22Rv1 (cell line): ENCODE results near the gene SMARCAD1.

Experiments used
- ZFX ChIP-seq: fragments of 450-650 bp; IDR thresholded peaks from 2 replicates; pipeline ENCODE4 v1.6.1; 2017; ENCODE audit warnings: antibody characterized with exemption, borderline replicate concordance
- TF ChIP-seq, protein P1 (sequence below): fragments of 450-650 bp; IDR thresholded peaks from 2 replicates; pipeline ENCODE4 v1.5.1; 2017; ENCODE audit warnings: mild to moderate bottlenecking

DNA sequence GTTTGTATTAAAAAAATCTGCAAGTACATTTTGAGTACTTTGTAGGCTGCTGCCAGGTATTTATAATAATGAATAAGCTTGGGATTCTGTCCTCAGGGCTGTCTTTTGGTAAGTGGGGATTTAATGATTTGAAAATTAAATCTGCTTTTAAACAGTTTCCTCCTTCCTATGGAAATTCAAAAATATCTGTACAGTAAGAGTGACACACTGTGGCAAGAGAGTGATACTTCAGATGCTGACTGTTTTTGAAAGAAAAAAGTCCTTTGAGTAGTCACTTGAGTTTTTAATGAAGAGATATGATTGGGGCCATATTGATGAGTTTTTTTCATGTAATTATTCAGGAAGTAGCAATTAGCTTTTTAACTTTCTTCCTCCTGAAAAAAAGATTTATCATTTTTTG, 49.2 kb downstream of the SMARCAD1 start:
- TF ChIP-seq, protein P1, sequence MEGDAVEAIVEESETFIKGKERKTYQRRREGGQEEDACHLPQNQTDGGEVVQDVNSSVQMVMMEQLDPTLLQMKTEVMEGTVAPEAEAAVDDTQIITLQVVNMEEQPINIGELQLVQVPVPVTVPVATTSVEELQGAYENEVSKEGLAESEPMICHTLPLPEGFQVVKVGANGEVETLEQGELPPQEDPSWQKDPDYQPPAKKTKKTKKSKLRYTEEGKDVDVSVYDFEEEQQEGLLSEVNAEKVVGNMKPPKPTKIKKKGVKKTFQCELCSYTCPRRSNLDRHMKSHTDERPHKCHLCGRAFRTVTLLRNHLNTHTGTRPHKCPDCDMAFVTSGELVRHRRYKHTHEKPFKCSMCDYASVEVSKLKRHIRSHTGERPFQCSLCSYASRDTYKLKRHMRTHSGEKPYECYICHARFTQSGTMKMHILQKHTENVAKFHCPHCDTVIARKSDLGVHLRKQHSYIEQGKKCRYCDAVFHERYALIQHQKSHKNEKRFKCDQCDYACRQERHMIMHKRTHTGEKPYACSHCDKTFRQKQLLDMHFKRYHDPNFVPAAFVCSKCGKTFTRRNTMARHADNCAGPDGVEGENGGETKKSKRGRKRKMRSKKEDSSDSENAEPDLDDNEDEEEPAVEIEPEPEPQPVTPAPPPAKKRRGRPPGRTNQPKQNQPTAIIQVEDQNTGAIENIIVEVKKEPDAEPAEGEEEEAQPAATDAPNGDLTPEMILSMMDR, result peak; percentile 50
- TF ChIP-seq ZFX, result no peak
